GM12875 (cell line): Measurements from ENCODE around the gene EPSTI1.
A peak's percentile ranks its signal among the peaks of the same experiment; 100 is the strongest.
"Not testable (repeated sequence)": the region's sequence is repeated elsewhere in the genome, so short reads cannot be mapped to it uniquely, and the experiment has no call there.

Experiments used
- H3K4me3 ChIP-seq: one replicate; pipeline ENCODE4 v1.5.1; 2011; ENCODE audit warnings: low read depth, low read length, control low read depth
- TF ChIP-seq, protein P1 (sequence below): IDR thresholded peaks from 2 replicates; pipeline ENCODE4 v1.5.1; 2011; ENCODE audit warnings: low read depth, mild to moderate bottlenecking, control low read depth, inconsistent platforms, low read length, moderate library complexity, borderline replicate concordance; ENCODE audit not compliant: insufficient read depth

The EPSTI1 gene, protein sequence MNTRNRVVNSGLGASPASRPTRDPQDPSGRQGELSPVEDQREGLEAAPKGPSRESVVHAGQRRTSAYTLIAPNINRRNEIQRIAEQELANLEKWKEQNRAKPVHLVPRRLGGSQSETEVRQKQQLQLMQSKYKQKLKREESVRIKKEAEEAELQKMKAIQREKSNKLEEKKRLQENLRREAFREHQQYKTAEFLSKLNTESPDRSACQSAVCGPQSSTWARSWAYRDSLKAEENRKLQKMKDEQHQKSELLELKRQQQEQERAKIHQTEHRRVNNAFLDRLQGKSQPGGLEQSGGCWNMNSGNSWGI

DNA sequence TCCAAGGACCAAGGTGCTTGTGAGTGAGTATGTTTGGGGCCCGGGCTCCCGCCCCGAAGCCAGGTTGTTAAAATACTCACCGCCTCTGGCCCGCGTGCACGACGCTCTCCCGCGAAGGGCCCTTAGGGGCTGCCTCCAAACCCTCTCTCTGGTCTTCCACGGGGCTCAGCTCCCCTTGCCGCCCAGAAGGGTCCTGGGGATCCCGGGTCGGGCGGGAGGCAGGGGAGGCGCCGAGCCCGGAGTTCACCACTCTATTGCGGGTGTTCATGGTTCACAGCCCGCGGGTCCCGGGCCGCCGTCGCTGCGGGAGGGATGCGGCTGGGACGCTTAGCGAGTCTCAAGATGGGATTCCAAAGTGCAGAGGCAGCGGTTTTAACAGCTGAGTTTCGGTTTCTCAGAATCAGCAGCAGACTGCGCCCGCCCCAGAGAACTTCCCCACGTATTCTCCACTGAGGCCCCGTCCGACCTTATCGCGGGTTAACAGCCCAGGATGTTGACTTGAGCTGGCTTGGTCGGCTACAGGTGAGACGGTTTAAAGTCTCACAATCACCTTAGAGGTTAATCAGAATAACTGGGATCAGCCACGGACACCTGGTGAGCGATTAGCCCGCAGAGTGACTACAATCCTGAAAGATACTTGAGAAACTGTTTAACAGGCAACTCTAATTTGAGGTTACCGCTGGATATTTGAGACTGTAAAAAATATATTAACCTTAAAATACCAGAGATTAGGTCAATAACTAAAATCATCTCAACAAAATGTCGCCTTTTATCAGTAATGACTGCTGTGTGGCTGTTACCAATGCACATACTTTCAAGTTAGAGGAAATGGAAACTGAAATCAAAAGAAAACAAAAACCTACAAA lies at the start of gene EPSTI1:
EPSTI1 (minus strand) TSS at position 344 of the 866 bp plus-strand sequence; CDS start at position 268, 76 bp downstream.
- TF ChIP-seq, protein P1, sequence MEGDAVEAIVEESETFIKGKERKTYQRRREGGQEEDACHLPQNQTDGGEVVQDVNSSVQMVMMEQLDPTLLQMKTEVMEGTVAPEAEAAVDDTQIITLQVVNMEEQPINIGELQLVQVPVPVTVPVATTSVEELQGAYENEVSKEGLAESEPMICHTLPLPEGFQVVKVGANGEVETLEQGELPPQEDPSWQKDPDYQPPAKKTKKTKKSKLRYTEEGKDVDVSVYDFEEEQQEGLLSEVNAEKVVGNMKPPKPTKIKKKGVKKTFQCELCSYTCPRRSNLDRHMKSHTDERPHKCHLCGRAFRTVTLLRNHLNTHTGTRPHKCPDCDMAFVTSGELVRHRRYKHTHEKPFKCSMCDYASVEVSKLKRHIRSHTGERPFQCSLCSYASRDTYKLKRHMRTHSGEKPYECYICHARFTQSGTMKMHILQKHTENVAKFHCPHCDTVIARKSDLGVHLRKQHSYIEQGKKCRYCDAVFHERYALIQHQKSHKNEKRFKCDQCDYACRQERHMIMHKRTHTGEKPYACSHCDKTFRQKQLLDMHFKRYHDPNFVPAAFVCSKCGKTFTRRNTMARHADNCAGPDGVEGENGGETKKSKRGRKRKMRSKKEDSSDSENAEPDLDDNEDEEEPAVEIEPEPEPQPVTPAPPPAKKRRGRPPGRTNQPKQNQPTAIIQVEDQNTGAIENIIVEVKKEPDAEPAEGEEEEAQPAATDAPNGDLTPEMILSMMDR = no peak
- H3K4me3 ChIP-seq = peak within 1 kb of the TSS; percentile 73

DNA sequence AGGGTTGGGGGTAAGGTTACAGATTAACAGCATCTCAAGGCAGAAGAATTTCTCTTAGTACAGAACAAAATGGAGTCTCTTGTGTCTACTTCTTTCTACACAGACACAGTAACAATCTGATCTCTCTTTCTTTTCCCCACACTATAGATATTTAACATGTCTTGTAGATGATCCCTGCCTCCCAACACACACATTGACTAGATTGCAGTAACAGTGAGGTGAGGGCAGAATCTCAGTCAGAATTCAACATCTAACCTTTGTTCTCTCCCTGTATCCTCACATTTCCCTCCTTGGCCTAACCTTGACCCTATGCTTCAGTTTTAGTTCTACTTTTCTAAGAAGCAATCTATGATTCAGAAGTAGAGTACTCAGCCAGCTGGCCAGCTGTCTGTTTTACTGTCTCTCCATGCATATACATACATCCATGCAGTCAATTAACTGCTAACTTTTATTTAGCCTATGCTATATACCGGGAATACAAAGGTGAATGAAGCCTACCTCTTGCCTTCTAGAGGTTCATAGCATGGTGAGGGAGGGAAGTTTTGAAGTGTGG lies 49.4 kb upstream of the EPSTI1 start:
- H3K4me3 ChIP-seq = no peak overlapping the region
- TF ChIP-seq, protein P1 = no peak

DNA sequence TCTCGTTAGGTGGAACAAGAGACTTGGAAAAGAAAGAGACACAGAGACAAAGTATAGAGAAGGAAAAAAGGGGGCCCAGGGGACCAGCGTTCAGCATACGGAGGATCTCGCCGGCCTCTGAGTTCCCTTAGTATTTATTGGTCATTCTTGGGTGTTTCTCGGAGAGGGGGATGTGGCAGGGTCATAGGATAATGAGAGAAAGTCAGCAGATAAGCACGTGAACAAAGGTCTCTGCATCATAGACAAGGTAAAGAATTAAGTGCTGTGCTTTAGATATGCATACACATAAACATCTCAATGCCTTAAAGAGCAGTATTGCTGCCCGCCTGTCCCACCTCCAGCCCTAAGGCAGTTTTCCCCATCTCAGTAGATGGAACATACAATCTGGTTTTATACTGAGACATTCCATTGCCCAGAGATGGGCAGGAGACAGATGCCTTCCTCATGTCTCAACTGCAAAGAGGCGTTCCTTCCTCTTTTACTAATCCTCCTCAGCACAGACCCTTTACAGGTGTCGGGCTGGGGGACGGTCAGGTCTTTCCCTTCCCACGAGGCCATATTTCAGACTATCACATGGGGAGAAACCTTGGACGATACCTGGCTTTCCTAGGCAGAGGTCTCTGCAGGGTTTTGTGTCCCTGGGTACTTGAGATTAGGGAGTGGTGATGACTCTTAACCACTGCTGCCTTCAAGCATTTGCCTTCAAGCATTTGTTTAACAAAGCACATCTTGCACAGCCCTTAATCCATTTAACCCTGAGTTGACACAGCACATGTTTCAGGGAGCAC lies 48.7 kb upstream of the EPSTI1 start:
- not testable (repeated sequence) for H3K4me3 ChIP-seq

DNA sequence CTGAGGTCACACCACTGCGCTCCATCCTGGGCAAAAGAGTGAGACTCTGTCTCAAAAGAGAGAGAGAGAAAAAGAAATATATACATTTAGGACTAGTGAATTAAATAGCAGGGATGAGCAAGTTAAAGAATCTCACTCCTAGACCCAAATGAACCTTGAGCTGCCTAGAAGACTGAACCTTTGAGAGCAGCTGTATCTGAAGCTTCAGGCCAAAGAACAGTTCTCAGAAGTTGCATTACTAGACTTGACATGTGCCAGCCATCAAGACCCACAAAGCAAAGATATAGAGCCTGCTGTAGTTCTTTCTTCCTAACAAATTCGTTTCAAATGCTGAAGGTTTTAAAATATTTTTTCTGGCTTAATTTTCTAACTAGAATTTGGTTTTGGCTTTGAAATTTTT lies 47.9 kb upstream of the EPSTI1 start:
- H3K4me3 ChIP-seq = no peak overlapping the region
- TF ChIP-seq, protein P1 = no peak

DNA sequence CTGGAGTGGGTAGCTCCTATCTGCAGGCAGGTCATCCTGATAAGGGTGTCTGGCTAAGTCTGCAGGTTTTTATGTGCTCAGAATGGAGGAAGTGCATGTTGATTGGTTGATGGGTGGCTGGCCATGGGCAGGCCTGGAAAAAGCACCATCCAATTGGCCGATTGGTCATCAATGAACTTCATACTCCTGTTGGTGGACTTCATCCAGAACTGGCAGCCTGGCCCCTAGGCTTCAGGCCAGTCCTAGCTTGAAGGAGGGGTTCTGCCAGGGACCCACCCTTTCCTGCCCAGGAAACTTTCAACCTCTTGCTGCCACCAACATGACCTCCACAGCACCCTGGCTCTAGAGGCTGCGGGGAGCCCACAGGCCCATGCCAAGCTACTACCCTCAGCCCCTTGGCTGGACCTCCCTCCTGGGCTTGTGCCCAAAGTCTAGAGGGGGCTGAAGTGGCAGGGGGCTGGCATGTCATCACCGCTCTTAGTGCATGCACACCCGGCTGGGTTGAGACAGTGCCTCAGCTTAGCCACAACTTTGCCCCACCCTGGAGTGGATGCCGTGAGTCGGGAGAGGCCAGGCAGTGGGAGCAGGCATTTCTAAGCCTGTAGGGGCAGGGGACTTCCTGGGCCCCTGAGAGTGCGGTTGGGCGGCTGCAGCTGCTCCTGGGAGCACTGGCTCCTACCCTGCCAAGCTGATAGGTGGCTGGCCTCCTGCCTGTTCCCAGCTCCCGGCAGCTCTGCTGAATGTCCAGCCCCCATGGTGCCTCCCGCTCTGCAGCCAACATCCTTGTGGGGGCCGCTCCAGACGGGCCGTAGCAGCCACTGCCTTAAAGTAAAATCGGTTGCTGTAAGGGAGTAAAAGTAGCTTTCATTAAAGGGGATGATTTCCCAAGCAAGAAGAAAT lies 44.6 kb upstream of the EPSTI1 start:
- no peak overlapping the region for H3K4me3 ChIP-seq
- TF ChIP-seq, protein P1 = no peak

DNA sequence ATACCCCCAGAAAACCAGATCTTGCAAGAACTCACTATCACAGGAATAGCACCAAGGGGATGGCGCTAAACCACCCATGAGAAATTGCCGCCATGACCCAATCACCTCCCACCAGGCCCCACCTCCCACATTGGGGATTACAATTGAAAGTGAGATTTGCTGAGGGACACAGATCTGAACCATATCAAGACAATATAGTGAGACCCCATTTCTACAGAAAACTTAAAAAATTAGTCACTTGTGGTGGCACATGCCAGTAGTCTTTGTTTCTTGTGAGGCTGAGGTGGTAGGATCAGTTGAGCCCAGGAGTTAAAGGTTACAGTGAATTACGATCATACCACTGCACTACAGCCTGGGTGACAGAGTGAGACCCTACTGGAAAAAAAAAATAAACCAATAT lies 41.0 kb upstream of the EPSTI1 start:
- no peak overlapping the region for H3K4me3 ChIP-seq
- TF ChIP-seq, protein P1 = no peak
